Heart right ventricle (tissue), 16 donors: ENCODE data around the gene RAB35. TPM values are rescaled to one million over a fixed set of nuclear protein-coding genes. Genes with fewer than 3 reads are reported as not detected.

Experiments
- ATAC-seq, 8 donors: fragments of 200-7000 bp; cut with Tn5 transposase; one replicate each; pipeline ENCODE4 v1.9.1; 2020; ENCODE audit warnings: mild to moderate bottlenecking in 8 of 8, moderate library complexity in 8 of 8, moderate number of reproducible peaks in 1 of 8
- DNase-seq, 2 donors: peaks; one replicate each; pipeline ENCODE4 v3.0.0-alpha.2; 2020
- H3K27ac ChIP-seq, 10 donors: fragments of 200-600 bp; sonication (generic) in 2 of 10; one replicate each; pipeline versions ENCODE4 v1.5.0 to v1.8.0; 2020 to 2022; ENCODE audit warnings: mild to moderate bottlenecking in 3 of 10
- H3K27me3 ChIP-seq, 7 donors: fragments of 200-600 bp; one replicate each; pipeline ENCODE4 v1.8.0; 2021 to 2022; ENCODE audit warnings: mild to moderate bottlenecking in 2 of 7
- H3K36me3 ChIP-seq, 9 donors: fragments of 200-600 bp; sonication (generic) in 1 of 9; one replicate each; pipeline versions ENCODE4 v1.5.0 to v1.8.0; 2020 to 2022; ENCODE audit warnings: mild to moderate bottlenecking in 2 of 9
- H3K4me1 ChIP-seq, 9 donors: fragments of 200-600 bp; sonication (generic) in 1 of 9; one replicate each; pipeline versions ENCODE4 v1.5.0 to v1.8.0; 2020 to 2022; ENCODE audit warnings: mild to moderate bottlenecking in 4 of 9
- H3K4me3 ChIP-seq, 10 donors: fragments of 200-600 bp; sonication (generic) in 2 of 10; one replicate each; pipeline versions ENCODE4 v1.5.0 to v1.8.0; 2020 to 2022; ENCODE audit warnings: mild to moderate bottlenecking in 7 of 10, moderate library complexity in 2 of 10
- H3K9me3 ChIP-seq, 11 donors: fragments of 200-600 bp in 10 of 11; sonication (generic) in 2 of 11; one replicate each; pipeline versions ENCODE4 v1.5.0 to v1.8.0; 2013 to 2022; ENCODE audit warnings: mild to moderate bottlenecking in 2 of 11, control low read depth in 1 of 11, moderate library complexity in 1 of 11
- CTCF ChIP-seq, 9 donors: fragments of 200-600 bp; sonication (generic) in 2 of 9; IDR thresholded peaks; one replicate each; pipeline versions ENCODE4 v1.5.0 to v1.8.0; 2021 to 2022; ENCODE audit warnings: antibody characterized with exemption in 9 of 9, mild to moderate bottlenecking in 5 of 9, moderate library complexity in 1 of 9
- WGBS, 2 donors: extraction: QIAGEN DNeasy Blood & Tissue Kit; methylation state at CpG; one replicate each; pipeline ENCODE4 v1.1.7; 2013; ENCODE audit warnings: inconsistent platforms in 1 of 2; 5-methylcytosine and 5-hydroxymethylcytosine counted together
- intact Hi-C, 10 donors: fragments of 100-400 bp; cut with DNase I; formaldehyde crosslinking; loops; one replicate each; pipeline versions ENCODE4 v1.11.1 to v1.14.2; 2022
- polyA plus RNA-seq, 2 donors: library from polyadenylated mRNA; stranded (reverse); fragments of 200-250 nt; gene quantifications; one replicate each; pipeline ENCODE4 v1.2.3, GENCODE V29; 2013
- total RNA-seq, 10 donors: library from RNA; stranded (reverse); fragmentation: NEBNext Ultra II Directional in 3 of 10; extraction: Animal tissue kit (Norgen Biotek cat#: 25700) in 3 of 10; gene quantifications; one replicate each; pipeline versions ENCODE4 v1.2.1 to v1.2.4, GENCODE V29; 2021 to 2023
- donor health status: Arrhythmogenic right ventricular cardiomyopathy.
- donor health status: ischemic (EF 13 %, LVEDD 7.1; RV severe dilation, severe dysfunction).
- donor health status: healthy with polysubstance abuse.
- donor health status: DM: no; HTN: yes; CAD: no.
- donor health status: DM: no; HTN: no; CAD: no.
- donor health status: ischemic (EF 25% LVEDD 6.9; RV normal size, moderate dysfunction).
- donor health status: ischemic (EF 25% LVEDD 5.7; RV mildly dilated, moderate dysfunction).
- donor health status: healthy.
- donor health status: DM: yes; HTN: yes; CAD: no.
- donor health status: Ischemic cardiomyopathy.
- donor health status: ischemic (EF 35%, LVEDD 5.7; RV mildly dilated, moderate dysfunction).
- donor health status: nonischemic (EF 11% LVEDD 7.7; RV severe dilation, severe dysfunction).
- donor health status: DM: yes; HTN: yes; CAD: no.
- donor health status: PGD.
- donor health status: ischemic (EF 29% LVEDD 5.4; RV normal size, mild dysfunction).
- donor health status: nonischemic (EF 23%, LVEDD 6.1; RV moderate dilation, normal function).

Gene RAB35
- total and polyA plus RNA-seq, 12 donors = 13.3 to 33.6 (median 23.9) TPM

- Histone ChIP-seq H3K27me3 (no peaks in the 10 kb centered on the region), H3K36me3 (peaks cover 0 to 43% (median 0%) of the 10 kb centered on the region in 9 donors), H3K27ac (no peak overlapping the region), H3K4me1 (peaks cover 2 to 21% (median 13%) of the 10 kb centered on the region in 9 donors), H3K9me3 (no peaks in the 10 kb centered on the region), H3K4me3 (no peak overlapping the region)
- intact Hi-C loops = no loop called here
- no peak for TF ChIP-seq CTCF (IDR thresholded peaks at IDR 0.05)
- DNase-seq (no peak), ATAC-seq (no peak)
- WGBS, 2 donors = 82 to 90% methylated on average over 3 of the region's 3 CpGs
Measured at GRCh38 chr12:120090206-120090605, 26.3 kb downstream of the RAB35 start.

GRCh38 chr12:120089796-120090195 lies 26.8 kb downstream of the RAB35 start:
- DNase-seq = no peak
- no peak for ATAC-seq
- H3K27ac ChIP-seq = no peak overlapping the region
- peaks cover 0 to 38% (median 0%) of the 10 kb centered on the region in 9 donors for H3K36me3 ChIP-seq
- H3K9me3 ChIP-seq = no peaks in the 10 kb centered on the region
- H3K27me3 ChIP-seq = no peaks in the 10 kb centered on the region
- WGBS, 2 donors = 78% methylated on average over 2 of the region's 2 CpGs
- no peak for TF ChIP-seq CTCF (IDR thresholded peaks at IDR 0.05)
- H3K4me3 ChIP-seq = no peak overlapping the region
- intact Hi-C loops = loop anchor here in 1 of 10 donors (5.0 kb wide), 1 partner anchor 102 kb away; the partner anchor contains the start of gene BICDL1
- H3K4me1 ChIP-seq = peaks cover 2 to 21% (median 13%) of the 10 kb centered on the region in 9 donors

GRCh38 chr12:120089105-120089504 lies 27.4 kb downstream of the RAB35 start:
- no peak overlapping the region for H3K4me3 ChIP-seq
- no peaks in the 10 kb centered on the region for H3K9me3 ChIP-seq
- ATAC-seq (no peak), DNase-seq (no peak)
- no peak for TF ChIP-seq CTCF (IDR thresholded peaks at IDR 0.05)
- intact Hi-C loops = loop anchor here in 1 of 10 donors (5.0 kb wide), 1 partner anchor 102 kb away; the partner anchor contains the start of gene BICDL1
- H3K36me3 ChIP-seq = peaks cover 0 to 32% (median 0%) of the 10 kb centered on the region in 9 donors
- no peaks in the 10 kb centered on the region for H3K27me3 ChIP-seq
- H3K4me1 ChIP-seq = peaks cover 2 to 21% (median 13%) of the 10 kb centered on the region in 9 donors
- WGBS, 2 donors = 32 to 34% methylated on average over 8 of the region's 8 CpGs
- no peak overlapping the region for H3K27ac ChIP-seq

- peak overlapping the region; percentile 27 to 78 (median 74) for H3K27ac ChIP-seq
- WGBS, 2 donors = 0 to 1% methylated on average over 55 of the region's 55 CpGs
- peak overlapping the region in 9 of 10 donors; percentile 29 to 59 (median 51) for H3K4me3 ChIP-seq
- H3K4me1 ChIP-seq = peaks cover 2 to 18% (median 13%) of the 10 kb centered on the region in 9 donors
- peak; percentile 94 to 99 (median 98) for TF ChIP-seq CTCF (IDR thresholded peaks at IDR 0.05)
- intact Hi-C loops = loop anchor here in 1 of 10 donors (2.0 to 5.0 kb wide), 2 partner anchors 30 to 100 kb away; partner anchors contain the start of genes BICDL1 and RAB35
- ATAC-seq = peak; percentile 97 to 99 (median 98)
- no peaks in the 10 kb centered on the region for H3K27me3 ChIP-seq
- peak; percentile 97 to 98 for DNase-seq
- peaks cover 0 to 12% (median 0%) of the 10 kb centered on the region in 9 donors for H3K36me3 ChIP-seq
- no peaks in the 10 kb centered on the region for H3K9me3 ChIP-seq
Measured at GRCh38 chr12:120086801-120087621, 29.5 kb downstream of the RAB35 start.
